ELR (cell line): ENCODE results near the gene OR7A10.

Experiments
- DNase-seq: peaks from one replicate; pipeline ENCODE4 v3.0.0-alpha.2; 2015; ENCODE audit warnings: low read depth

OR7A10 gene

DNA sequence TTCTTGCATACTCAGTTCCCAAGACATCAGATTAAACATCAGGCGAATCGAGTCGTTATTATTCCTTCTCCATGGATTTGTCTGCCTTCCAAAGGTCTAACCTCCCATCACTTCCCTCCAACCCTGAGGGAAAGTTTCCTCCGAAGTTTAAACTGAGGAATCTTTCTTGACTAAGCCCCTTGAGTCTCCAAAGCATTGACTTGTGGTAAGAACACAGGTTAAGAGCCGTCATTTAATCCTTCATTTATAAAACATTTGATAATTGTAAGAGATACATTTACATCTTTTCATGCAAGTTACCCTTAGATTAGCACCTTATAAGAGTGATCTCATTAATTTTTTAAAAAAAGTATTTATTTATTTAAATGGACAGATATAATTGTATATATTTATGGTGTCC lies at the start of gene OR7A10:
OR7A10 (minus strand) TSS at position 101 of the 400 bp plus-strand sequence. CDS start 7,045 bp downstream, outside the sequence.
- DNase-seq = no peak

DNA sequence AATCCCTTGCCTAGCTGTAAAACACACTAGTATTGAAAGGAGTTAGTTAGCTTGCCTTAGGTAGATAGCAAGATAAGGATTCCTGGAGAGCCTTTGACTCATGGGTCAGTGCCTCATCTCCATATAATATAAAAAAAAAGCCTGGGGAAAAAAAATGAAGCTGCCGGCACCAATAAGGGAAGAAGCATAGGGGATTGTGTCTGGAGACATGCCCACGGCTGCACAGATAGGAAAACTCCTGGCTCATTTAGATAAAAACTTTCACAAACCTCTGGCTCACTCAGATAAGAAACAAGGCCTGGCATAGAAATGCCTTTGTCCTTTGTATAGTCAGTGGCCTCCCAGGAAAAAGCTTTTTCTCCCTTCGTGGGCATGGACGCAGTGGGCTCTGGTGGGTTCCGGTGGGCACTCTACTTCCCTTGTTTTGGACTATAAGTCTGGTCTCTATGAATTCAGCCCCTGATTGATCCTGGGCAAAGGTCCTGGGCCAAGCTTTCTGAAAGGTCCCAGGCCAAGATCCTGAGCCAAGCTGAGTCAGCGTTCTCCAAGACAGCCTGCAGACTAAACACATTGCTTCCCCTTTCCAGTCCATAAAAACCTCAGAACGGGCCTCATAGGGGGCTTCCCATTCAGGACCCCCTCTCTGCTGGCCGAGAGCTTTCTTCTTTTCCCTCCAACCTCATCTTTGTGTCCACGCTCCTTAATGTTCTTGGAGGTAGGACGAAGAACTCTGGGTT lies 42.1 kb upstream of the OR7A10 start:
- no peak for DNase-seq

DNA sequence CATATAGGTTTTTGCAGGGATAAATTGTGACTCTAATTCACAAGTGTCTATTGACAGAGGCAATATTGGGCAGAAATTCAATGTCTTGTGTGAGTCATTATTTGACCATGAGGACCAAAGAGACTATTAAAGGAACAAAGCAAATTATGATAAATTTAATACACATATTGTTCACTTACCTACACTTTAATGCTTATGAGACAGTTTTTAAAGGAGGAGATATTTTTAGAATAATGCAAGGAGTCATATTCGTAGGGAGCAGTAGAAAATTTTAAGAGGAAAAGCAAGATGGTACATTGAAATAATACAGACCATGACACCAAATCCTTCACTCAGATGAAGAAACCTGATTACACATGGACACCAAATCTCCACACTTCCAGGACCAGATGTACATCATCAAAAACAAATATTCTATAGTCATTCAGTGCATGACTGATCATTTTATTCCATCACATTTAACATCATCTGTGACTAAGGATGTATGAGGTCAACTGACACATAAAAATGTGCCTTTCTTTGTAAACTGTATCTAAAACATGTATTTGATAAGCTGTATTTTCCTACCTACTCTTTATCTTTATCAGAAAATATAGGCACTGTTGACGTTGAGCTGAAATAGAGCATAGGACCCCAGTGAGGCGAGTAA lies 41.4 kb upstream of the OR7A10 start:
- DNase-seq = no peak

DNA sequence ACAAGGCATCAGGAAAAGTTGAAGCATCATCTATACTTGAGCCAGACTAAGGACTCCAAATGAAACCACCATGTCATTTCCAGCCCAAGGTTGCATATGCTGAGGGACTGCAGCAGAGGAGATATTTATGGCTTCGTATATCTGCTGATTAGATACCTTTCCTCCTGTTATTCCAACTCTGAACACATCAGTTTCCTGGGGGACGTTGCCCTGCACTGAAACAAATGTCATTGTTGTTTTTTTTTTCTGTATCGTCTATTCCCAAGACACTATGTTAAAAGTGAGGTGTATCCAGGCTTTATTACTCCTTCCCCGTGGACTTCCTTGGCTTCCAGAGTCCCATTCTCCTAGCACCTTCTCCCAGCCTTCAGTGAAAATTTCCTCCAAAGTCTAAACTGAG lies 37.3 kb upstream of the OR7A10 start, which contains the start of gene OR7A17:
OR7A17 (minus strand) TSS at position 101 of the 400 bp plus-strand sequence. CDS start 4,777 bp downstream, outside the sequence.
- no peak for DNase-seq

DNA sequence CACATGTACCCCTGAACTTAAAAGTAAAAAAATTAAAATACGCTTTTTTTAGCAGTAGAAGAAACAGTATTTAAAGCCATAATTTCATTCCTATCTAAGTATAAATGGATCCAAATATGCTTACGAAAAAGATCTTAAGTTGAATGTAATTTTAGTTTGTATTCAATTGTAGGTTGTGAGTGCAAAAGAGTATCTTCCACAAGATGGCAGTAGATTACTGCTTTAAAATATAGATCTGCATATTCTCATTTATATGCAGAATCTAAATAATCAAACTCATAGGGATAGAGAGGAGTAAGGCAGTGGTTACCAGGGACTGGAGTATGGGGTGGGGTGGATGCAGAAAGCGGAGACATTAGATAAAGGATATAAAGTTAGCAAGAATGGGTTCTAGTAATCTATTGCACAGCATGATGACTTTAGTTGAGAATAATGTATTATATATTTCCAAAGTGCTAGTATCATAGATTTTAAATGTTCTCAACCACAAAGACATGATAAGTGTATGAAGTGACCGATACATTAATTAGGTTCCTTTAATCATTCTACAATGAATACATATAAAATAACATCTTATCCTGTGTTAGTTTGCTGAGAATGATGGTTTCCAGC lies 23.0 kb upstream of the OR7A10 start:
- DNase-seq = peak; percentile 43

DNA sequence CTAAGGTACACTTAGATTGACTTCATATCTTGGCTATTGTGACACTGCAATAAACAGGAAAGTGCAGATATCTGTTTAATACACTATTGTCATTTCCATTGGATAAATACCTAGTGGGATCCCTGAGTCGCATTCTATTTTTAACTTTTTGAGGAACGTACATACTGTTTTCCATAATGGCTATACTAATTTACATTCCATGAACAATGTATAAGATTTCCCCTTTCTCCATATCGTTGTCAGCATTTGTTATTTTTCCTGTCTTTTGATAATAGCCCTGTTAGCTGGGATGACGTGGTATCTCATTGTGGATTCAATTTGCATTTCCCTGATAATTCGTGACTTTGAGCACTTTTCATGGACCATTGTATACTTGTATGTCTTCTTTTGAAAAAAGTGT lies 19.8 kb upstream of the OR7A10 start:
- DNase-seq = no peak

DNA sequence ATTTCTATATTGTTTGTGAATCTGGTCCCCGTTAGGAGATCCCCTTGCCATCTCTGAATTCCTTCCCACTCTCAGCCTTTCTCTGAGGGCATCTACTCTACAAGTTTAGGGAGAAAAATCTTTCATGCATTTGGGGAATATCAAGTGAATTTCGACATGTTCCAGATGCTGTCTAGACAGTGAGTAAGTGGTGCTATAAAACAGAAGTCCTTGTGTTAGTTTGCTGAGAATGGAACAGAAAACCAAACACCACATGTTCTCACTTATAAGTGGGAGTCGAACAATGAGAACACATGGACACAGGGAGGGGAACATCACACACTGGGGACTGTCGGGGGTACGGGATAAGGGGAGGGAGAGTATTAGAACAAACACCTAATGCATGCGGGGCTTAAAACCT lies 5.1 kb downstream of the OR7A10 start:
- DNase-seq = no peak

DNA sequence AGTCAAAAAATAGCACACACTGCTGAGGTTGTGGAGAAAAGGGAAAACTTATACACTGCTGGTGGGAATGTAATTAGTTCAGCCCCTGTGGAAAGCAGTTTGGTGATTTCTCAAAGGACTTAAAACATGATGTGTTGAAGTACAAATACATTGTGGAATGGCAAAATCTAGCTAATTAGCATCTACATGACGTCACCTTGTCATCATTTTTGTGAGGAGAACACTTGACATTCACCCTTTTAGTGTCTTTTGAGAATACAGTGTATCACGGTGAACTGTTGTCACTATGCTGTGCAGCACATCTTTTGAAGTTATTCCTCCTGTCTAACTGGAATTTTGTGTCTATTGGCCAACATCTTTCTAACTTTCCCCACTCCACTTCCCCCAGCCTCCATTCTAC lies 5.6 kb downstream of the OR7A10 start:
- DNase-seq = no peak

DNA sequence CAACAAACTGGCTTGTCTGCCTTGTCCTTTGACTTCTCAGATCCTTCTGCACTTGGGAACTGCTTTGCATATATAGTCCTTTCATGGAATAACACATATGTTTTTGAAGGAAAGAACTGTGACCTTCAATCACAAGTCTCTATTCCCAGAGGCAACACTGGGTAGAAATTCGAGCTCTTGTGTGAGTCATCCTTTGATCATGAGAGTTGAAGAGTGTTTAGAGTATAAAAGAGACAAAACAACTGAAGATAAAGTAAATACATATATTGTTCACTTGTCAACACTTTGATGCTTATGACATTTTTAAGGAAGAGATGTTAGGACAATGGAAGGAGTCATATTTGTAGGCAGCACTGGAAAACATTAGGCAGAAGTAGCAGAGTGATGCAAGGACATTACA lies 8.5 kb downstream of the OR7A10 start:
- DNase-seq = no peak

DNA sequence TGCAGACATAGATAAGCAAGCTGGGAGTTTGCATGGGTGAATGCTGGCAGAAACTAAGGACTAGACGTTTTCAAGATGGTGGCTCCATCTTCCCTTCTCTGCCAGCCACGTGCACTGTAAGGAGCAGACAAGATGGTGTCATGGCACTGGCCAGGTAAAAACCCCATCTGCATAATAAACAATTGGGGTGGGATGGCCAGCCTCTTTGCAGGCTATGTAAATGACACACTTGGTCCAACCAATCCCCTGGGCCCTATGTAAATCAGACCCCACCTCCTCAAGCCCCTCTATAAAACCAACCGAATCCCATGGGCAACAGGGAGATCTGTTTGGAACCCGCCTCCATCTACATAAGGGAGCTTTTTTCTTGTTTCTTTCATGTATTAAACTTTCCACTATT lies 11.3 kb downstream of the OR7A10 start:
- no peak for DNase-seq

DNA sequence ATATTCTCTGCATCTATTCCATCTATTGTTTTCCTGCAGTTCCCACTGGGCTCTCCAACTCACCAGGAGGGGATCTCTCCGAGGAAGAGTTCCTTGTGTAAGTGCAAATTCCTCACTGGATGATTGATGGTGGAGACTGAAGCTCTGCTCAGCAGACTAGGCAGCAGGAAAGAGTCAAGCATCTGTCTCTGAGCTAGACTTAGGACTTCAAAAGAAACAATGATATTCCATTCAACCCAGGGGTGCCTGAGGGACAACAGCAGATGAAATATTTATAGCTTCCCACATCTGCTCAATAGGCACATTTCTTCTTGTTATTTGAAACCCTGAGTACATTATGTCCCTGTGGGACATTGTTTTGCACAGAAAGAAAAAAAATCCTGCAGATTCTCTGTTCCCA lies 13.7 kb downstream of the OR7A10 start, which contains the start of the genes OR7A5 and OR7C1:
OR7A5 (minus strand) TSS at position 175 of the 400 bp plus-strand sequence. CDS start 6,944 bp downstream, outside the sequence.
OR7C1 (minus strand) TSS at position 175 of the 400 bp plus-strand sequence. CDS start 35,049 bp downstream, outside the sequence.
- no peak for DNase-seq

DNA sequence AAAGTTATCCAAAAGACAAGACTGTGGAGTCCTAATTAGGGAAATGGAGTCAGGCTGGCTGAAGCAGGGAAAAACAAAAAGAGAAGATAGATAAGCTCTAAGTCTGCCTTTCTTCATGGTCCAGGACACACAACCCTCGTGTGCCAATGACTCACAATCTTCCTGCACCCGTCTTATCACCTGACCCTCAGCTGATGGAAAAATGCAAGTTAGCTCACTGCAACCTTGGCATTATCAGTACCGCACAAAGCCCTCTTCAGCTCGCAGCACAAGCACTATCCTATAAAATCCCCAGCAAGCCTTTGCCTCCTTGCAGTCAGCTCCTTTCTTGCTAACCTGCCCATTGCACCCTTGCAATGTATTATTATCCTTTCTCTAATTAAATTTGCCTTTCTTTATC lies 18.0 kb downstream of the OR7A10 start:
- no peak for DNase-seq

DNA sequence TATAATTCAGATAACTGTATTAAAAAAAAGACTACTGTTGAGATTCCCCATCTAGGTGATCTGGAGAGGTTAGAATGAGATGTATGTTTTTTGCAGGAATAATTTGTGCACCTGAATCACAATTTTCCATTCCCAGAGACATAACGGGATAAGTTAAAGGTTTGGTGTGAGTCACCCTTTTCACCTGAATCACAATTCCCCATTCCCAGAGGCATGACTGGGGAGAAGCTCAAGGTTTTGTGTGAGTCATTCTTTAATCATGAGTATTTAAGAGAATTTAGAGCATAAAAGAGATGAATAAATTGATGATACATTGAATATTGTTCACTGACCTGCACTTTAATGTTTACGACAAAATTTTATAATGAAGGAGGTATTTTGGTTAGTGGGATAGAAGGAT lies 22.7 kb downstream of the OR7A10 start:
- DNase-seq = peak; percentile 22

DNA sequence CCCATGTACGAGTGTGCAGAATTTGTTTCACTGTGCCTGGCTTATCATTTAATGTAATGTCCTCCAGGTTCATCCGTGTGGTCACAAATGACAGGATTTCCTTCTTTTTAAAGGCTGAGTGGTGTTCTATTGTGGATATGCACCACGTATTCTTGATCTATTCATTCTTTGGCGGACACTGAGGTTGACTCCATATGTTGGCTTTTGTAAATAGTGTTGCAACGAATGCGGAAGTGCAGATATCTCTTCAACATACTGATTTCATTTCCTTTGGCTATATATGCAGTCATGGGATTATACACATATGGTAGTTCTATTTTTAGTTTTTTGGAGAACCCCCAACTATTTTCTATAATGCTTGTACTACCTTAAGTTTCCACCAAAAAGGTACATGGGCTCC lies 26.8 kb downstream of the OR7A10 start:
- DNase-seq = no peak

DNA sequence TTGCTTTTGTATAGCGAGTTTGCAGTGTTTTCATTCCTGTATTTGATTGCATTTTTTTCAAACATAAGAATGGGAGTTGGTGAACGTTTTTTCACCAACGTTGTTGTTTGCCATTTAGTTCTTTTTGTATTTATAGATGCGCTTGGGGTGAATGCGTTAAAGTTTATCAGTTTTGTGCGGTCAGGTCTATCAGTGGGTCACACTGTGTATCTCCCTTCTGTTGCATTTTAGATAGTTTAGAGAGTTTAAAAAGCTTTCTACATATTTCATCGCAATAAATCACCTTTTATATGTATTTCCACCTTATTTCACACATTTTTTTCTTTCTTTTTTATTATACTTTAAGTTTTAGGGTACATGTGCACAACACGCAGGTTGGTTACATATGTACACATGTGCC lies 30.1 kb downstream of the OR7A10 start:
- DNase-seq = no peak

DNA sequence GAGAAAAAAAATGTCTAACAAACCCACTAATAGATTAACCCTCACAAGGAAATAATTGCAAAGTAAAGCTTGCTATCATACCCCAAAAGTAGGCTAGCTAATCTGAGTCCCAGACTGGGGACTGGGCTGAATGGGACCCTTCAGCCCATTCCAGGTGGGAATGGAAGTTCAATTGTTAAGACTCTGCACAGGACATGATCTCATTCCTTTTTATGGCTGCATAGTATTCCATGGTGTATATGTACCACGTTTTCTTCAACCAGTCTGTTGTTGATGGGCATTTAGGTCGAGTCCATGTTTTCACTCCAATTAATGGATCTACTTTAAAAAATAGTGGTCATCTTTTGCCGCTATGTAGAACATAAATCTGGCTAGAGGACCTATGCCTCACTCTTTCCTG lies 31.7 kb downstream of the OR7A10 start:
- DNase-seq = no peak

DNA sequence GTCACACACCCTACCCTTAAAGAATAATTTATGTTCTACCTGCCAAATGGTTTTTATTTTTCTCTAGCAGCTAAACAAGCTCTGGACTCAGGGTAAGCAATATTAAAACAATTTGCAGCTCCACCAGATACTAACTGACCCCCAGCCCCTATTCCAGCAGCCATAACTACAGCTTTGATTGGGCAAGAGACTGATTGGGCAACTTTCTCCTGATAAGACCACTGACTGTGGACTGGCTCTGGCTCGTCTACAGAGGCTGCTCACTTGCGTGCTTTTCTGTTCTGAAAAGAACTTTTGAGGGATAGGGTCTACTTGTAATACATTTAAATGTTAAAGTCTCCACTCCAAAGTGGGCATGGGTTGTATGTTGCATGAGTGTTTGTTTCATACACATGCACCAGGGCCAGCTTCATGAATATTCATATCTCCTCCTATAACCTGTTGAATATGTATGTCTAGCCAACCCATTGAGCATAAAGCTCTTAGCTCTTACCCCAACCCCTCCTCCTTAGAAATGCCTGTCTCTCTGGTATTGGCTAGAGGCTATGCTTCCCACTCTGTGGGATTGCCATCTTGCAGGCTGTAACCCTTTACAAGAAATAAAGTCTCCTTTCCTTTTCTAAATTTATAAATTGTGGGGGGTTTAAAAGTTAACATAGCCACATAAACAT lies 33.6 kb downstream of the OR7A10 start:
- DNase-seq = no peak

DNA sequence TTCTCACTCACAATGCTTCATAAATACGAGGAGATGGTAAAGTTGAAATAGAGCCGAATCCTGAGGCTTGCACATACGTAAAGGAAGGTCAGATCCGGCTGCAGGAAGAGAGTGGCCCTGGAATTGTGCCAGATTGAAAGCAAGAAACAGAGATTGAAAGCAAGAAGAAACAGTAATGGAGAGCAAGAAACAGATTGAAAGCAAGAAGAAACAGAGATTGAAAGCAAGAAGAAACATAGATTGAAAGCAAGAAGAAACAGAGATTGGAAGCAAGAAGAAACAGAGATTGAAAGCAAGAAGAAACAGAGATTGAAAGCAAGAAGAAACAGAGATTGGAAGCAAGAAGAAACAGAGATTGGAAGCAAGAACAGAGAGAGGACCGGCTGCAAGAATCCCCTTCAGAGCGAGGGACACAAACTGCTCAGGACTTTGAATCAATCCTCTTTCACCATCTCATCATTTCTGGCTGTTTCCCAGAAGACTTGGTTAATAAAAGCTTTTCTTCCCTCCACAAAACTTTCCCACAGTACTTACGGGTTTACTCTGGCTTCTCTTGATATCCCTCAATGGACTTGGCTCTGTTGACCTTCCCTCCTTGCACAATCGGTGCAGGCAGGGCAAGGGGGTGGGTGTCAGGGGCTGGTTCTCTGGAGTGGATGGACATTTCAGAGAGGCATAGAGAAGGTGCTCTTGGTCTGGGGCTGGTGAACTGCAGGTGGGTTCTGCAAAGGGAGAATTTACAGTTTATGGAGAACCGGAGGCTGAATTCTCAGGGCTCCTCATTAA lies 39.3 kb downstream of the OR7A10 start:
- no peak for DNase-seq

DNA sequence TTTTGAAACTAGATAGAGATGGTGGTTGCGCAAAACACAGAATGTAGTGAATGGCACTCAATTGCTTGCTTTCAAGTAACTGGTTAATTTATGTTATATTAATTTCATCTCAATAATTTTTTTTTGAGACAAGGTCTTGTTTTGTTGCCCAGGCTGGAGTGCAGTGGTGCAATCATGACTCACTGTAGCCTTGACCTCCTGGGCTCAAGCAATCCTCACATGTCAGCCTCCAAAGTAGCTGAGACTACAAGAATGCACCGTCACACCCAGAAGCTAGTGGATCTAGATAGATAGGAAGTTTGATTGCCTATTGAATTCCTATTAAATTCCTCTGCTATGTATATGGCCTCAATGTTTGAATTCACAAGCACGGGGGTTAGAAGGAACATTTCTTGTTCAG lies 44.0 kb downstream of the OR7A10 start:
- DNase-seq = no peak

DNA sequence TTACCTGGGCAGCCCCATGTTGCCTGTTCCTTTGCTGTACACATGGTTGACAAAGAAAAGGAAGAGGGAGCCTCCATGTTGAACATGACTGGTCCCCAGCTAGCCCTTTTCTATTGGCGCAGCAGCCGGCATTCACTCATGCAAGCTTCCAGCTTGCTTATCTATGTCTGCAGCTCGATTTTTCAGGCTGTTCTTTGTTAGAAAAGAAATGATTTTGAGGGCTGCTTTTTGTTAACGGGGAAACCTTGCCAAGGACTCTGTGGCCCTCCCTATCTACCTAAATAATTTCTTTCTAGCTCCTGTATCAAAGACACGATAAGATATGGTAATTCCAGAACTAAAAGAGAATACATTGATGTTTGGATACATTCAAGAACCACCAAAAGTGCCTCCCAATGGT lies 50.0 kb downstream of the OR7A10 start:
- DNase-seq = no peak

DNA sequence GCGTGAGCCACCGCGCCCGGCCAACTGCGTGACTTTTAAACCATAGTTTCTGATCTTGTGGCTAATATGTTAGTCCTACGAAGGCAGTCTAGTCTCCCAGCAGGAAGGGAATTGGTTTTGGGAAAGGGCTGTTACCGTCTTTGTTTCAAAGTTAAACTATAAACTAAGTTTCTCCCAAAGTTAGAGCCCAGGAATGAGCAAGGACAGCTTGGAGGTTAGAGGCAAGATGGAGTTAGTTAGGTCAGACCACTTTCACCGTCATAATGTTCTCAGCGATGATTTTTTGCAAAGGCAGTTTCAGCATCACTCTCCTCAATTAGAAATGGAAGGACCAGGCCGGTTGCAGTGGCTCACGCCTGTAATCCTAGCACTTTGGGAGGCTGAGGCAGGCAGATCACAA lies 52.7 kb downstream of the OR7A10 start:
- DNase-seq = no peak
